ENCODE results near the gene DCST1.

DNA sequence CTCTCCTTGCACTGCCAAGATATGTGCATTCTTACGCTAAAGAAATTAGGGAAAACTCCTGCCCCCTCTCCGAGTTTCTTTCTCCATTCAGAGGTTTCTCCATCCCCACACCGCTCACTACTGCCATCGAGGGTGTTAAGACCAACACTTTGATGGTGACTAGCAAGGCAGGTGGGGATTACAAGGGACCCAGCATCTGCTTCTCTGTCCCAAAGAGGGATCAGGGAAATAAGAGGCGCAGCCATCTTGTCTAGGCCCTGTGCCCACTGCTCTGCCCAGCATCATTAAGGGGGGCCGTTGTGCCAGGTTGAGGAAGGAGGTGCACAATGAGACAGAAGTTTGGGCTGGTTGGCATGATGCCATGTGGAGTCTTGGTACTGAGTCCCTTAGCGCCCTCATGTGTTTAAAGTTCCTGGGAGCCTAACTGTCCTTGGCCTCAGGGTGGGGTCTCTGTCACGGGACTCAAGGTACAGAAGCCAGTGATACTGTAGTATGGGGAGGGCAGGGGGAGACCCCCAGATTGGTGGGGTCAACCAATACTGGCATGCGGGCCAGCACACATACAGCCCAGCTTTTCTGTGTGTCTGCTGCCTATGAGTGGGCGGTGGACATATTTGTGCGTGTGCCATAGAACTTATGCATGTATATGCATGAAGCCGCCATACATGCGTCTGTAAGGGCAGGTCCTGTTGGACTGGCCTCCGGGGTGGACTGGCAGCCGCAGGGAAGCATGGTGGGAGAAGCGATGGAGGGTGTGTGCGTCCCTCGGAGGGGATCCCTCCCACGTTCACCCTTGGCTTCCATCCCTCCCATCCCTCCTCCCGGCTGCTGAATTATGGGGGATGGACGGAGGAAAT lies 50.5 kb downstream of the DCST1 start:
- peak; percentile 34 for TF ChIP-seq CTCF (conservative IDR thresholded peaks at IDR 0.05; ENCODE audit: low read depth, low read length)
- TF ChIP-seq POLR2A (IDR thresholded peaks at IDR 0.05; ENCODE audit: low read depth, low read length), result no peak
- TF ChIP-seq RAD21 (IDR thresholded peaks at IDR 0.05; ENCODE audit: low read length), result peak; percentile 24; the same call in 1 of the 2 replicates
- TF ChIP-seq RCOR1 (IDR thresholded peaks at IDR 0.05; ENCODE audit: insufficient replicate concordance, low read length), result no peak
- no peak for TF ChIP-seq CEBPB (IDR thresholded peaks at IDR 0.05; ENCODE audit: low read depth, low read length)

All from IMR-90 (cell line).